Stimulated activated CD4-positive, alpha-beta T cell treated with anti-CD3 and anti-CD28 coated beads, Interleukin-4, amount 100 ng/mL, for 48 hours (primary cell): Measurements from ENCODE around the gene SURF4.

ENCODE experiments used
- DNase-seq, 2 donors: peaks; one replicate each; pipeline ENCODE4 v3.0.0-alpha.2; 2020; ENCODE audit warnings: low read depth in 2 of 2

The SURF4 gene

DNA sequence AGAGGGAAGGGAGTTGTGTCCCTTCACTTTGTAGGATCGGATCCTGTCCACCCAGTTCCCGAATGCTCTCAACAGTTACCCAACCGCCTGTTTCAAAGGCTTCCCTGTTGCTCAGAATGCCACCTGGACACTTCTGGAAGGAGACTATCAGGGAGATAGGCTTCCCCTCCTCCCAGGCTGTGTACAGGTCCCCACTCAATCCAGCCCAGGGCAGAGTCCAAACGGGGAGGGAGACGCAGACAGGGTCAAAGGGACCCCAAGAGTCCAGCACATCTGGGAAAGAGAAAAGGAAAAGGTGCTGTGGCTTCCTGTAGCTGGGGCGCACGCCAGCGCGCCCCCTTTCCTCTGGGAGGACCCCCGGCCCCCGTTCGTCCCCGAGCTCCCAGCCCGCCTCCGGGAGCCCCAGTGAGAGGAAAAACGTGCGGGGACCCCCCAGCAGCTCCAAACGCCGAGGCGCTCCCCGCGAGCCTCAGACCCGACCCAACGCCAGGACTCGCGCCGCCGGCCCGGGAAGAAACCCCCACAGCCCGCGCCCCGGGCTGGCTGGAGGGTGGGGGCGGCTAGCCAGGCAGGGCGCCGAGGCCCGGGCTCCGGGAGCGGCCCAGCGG lies 640 bp downstream of the SURF4 start:
- DNase-seq, result no peak

DNA sequence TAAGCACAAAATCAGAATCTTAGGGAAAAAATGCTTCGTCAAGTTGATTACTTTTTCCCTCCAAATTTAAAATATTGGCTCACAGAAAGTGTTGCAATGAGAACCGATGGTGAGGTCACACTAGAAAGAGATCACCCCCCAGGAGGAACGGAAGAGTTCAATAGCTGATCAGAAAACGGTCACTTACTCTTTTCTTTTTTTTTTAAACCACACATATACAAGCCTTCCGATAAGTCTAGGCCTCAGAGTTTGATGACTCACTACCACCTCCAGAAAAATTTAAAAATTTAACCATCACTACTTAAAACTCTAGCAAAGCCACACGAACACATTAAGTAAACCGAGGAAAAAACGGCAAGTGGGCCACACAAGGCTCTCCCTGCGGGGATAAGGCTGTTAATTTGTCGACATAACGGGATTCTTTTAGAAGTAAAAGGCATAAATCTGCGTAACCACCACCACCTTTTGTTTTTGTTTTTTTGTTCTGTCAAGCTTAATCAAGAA lies 1.2 kb downstream of the SURF4 start:
- no peak for DNase-seq

DNA sequence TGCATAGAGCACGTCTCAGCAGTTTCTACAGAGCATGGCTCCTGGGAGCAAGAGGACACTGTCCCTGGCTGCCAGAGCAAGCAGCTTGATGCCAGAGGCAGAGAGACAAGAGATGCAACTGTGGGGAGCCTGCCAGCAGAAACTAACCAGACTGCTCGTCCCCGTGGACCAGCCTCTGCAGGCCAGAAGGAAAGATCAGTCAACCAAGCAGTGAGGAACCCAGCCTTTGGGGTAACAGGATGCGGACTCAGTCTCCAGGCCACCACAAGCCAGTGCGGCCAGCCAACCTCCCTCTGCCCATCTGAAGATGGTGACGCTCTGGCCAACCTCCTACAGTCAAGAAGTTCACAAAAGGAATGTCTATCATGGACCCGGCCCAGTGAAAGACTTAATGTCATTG lies 3.7 kb downstream of the SURF4 start:
- no peak for DNase-seq

DNA sequence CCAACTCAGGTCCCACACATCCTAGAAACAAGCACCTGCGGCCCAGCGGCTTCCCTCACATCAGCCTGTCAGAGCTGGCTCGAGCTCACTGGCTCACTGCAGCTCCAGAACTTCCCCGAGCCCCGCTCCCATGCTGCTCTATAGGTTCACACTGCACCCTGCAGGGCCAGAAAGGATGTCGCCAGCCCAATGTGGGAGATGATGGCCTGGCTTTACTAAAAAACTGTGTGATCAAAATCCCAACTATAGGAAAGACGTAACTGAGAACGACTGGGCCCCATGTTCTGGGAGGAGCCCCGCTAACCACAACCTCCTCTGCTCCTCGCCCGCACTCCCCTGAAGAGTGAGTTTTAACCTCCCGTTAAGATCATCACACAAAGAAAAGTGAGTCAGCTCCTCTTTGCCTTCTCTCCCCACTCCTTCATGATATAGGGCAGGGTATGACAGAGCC lies 4.6 kb downstream of the SURF4 start:
- DNase-seq, result peak; percentile 56 to 76

DNA sequence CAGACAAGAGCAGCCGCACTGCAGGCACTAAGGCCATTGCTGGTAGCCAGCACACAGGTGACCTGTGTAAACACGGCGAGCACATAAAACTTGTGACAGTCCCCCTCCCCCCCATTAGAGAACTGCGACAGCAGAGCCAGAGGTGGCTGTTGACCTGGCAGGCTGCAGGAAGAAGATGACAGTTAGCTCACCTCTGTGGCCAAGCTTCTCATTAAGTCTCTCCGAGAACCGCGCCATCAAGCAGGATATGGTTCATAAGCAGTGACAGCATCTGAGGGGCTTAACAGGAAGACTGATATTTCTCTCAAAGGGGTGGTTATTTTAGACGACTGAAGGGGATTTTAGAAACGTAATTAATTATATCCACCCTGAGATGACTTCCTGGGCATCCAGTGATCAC lies 5.2 kb downstream of the SURF4 start:
- no peak for DNase-seq

DNA sequence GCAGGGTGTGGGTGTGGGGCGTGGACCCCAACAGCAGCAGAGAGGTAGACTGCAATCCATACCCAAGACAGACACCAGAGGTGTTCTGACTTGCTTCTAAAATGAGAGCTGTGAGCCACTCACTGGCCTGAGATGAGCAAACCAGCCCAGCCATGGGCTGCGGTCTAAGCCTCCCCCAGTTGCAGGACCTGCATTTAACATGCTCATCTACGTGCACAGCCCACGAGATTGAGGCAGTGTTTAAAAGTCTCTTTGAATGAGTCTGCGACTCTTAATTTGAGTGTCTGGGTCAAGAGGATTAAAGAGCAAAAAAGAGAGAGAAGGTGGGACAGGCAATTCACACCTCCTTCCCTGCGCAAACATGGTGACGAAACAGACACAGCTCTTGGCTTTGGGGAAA lies 5.9 kb downstream of the SURF4 start:
- DNase-seq, result no peak

DNA sequence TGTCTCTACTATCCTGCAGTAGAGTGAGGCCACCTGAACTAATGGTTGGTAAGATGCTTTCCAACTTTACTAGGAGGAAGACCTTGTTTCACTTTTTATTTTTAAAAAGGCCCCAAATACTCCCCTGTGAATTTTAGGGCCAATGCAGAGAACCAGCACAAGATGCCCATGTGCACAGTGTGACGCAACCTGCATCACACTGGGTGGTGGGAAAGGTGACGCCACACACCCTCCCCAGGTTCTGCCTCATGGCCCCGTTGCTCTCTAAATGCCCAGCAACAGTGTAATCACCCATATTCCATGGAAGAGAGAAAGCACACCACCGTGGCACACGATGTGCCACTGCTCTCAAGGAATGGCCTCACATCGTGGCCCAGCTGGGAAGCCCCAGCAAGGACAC lies 6.4 kb downstream of the SURF4 start:
- no peak for DNase-seq

DNA sequence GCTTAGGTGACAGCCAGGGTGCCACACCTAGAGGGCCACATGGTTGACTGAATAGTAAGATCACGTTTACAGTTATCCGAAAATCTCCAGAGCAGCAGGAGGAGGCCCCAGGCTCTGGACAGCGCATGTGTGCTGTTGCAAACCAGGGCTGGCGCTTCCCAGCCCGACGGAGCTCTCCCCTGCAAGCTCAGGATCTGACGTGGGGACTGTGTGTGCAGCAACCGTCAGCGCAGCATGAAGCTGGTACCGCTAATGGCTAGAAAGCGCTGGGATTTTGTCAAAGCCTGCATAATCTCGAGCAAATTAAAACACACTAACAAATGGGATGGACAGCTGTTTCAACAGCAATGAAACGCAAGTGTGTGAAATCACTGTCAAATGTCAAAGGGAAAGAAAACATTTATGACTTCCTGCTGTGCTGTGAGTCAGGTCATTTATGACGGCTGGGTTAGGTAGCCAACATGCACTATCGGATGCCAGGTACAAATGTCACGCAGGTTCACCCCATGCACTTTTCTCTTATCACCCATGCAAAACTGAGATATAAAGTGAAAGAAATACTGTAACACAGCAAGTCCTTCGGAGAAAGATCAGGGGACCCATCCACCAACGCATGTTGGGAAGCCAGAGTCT lies 7.5 kb downstream of the SURF4 start:
- DNase-seq, result no peak

DNA sequence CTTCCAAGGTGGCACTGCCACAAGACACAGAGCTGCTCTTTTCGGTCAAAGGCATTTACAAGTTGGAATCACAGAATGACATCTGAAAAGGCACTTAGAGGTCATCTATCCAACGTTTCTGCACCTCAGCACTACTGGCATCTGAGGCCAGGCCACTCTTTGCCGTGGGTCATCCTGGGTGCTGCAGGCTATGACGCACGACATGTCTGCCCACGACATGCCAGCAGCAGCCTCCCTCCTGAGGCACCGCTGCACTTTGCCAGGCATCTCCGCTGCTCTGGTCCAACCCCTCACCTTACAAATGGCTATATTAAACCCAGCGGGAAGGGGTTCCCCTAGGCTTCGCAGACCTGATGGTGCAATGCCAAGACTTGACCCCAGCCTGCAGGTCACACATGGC lies 8.1 kb downstream of the SURF4 start:
- DNase-seq, result no peak

DNA sequence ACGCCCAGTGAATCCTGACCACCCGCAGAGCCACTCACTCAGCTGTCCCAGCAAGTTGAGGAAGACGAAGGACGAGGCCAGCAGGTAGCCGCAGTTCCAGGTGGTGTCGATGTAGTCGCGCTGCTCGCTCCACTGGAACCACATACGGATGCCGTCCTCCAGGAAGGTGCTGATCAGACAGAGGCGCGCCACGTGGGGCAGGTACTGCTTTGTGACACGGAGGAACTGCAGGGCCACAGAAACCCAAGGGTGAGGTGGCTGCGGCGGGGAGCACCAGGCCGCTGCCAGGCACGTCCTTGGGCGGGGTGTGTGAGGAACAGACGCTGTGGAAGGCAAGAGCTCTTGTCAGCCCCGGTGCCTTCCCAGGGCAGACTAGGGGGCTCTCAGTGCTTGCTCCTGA lies 8.6 kb downstream of the SURF4 start:
- DNase-seq, result no peak

DNA sequence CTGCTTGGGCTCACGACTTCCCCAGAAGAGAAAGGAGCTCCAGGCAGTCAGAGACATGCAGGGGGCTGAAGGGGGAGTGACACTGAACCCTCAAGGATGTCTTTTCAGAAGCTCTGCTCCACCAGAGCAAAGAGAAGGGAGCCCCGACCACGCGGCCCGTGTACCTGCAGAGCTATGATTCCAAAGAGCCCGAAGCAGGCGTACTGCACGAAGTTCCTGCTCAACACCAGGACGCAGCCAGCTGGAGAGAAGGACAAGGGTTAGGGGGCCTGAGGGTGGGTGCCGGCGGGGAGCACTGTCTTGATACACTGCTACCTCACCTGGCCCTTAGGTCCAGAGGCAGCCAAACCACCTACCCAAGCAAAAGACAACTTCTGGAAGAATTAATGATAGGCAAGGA lies 9.4 kb downstream of the SURF4 start:
- no peak for DNase-seq

DNA sequence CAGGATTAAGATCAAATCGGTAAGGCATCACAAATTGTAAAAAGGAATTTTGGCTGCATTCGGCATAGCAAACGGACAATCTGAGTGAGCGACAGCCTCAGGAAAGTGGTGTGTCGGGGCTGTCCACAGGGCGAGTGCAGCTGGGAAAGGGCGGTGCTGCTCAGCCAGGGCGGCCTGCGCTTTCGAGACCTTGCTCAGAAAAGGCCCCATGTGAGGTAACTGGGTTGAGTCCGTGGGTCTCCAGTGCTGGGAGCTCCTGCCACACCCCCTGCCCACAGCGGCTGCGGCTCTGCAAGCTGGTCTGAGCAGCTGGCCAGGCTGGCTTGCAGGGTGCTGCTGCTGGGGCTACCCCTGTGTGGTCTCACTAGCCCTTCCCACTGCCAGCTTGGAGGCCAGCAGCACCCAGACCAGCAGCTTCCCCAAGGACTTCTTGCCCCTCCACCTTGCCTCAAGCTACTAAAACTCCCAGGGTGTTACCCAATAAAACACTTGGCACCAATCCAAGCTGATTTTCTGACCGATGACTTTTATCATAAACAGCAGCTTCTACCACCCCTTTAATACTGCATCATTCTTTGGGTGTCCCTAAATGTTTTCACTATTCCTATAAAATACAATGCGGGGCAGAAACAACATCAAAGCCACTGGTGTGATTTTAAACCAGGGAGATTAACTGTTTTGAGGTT lies 13.4 kb downstream of the SURF4 start:
- DNase-seq, result no peak

DNA sequence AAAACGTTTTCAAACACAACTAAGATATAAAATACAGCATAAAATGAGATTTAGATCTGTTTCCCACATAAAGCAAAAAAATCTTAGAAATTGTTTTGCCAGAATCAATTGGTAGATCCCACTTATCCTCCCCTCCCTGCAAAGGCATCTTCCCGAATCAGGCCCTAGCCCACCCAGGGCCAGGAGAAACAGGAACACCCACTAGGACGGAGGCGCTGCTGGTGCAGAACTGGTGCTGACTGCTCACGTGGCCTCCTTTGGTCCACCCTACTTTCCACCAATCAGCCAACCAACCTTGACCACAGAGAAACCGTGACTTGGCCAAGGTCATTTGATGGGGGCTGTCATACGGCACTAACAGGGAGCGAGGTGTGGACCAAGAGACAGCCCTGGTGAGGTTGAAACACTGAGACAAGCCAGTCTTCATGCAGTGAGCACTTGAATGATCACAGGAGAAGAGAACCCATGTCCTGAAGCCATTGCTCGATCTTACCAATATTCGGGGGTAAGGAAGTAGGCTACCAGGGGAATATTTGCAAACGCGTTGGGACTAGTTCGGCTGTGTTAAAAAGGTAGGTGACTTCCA lies 14.3 kb downstream of the SURF4 start:
- DNase-seq, result no peak

DNA sequence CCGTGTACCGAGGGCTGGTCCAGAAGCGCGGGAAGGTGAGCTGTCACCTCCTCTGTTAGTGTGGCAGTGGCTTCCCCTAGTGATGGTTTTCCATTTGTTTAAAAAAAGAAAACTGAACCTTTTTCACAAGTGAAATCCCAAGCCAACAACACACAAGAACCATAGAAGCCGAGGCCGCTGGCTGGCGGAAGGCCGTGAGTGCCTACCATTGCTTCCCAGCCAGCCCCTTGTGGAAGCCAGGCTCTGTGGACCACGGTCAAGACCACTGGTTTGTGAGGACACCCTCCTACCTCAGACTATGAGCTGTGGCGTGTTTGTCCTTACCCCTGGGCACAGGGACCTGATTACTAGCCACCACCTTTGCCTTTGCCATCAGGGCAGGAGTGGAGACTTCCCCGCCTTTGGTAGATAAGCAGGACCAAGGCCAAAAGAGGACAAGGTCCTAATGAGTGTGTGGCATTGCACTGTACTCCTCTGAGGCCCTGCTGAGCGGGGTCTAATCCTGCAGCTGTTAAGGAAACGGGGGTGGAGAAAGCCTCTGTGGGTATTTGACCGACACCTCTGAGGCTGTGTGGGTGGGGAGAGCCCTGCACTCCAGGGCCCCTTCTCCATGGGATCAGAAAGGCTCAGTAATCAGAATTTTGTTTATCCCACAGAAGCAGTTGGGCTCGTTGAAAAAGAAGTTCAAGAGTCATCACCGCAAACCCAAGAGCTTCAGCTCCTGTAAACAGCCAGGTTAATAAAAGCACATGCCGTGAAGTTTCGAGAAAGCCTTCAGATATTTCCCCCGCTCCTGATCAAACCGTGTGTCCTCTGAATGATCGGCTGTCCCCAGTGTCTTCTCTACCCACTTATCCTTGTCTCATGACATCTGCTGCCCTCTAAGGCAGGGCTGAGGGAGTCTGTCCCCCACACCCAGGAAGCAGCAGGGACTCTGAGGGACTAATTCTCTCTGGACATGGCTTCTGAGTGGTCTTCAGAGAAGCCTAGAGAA lies 15.2 kb downstream of the SURF4 start:
- DNase-seq, result no peak

DNA sequence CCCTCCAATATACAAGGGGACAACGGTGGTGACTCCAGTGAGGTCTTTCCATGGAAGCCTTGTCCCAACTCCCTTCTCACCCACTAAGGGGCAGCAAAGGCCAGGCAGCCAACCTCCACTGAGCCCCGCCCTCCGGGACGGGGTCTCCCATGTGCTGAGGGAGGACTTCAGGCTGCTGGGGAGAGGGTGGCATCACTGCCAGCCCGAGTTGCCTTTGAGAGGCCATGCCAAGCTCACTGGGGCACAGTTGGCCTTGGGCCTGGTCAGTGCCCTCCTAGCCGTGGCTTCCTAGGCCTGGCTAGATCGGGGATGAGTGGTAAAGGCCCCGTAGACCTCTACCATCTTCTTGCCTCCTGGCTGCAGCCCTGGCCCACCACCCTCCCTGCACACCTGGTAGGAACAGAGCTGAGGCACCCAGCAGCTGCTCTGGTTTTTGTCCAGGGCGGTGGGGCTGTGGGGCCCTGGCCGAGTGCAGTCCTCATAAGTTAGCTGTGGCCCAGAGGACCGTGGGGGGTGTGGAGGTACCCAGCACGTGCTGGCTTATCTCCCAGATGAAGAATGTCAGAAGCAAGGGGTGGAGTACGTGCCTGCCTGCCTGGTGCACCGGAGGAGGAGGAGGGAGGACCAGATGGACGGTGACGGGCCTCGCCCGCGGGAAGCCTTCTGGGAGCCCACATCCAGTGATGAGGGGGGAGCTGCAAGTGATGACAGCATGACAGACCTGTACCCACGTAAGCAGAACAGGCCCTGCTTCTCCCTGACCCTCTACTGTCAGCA lies 16.3 kb downstream of the SURF4 start:
- no peak for DNase-seq

DNA sequence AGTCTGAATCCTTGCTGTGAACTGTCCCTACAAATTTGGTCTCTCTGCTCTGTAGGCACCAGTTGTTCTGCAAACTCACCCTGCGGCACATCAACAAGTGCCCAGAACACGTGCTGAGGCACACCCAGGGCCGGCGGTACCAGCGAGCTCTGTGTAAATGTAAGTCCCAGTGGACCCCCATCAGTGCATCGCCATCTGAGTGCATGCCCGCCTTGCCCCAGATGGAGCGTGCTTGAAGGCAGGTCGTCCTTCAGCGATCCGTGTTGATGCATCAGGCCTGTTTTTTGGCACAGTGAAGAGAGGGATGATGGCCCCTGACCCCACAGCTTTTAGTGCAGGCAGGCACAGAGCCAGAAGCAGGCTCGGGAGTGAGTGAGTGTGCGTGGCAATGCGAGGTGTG lies 18.2 kb downstream of the SURF4 start:
- DNase-seq, result no peak

DNA sequence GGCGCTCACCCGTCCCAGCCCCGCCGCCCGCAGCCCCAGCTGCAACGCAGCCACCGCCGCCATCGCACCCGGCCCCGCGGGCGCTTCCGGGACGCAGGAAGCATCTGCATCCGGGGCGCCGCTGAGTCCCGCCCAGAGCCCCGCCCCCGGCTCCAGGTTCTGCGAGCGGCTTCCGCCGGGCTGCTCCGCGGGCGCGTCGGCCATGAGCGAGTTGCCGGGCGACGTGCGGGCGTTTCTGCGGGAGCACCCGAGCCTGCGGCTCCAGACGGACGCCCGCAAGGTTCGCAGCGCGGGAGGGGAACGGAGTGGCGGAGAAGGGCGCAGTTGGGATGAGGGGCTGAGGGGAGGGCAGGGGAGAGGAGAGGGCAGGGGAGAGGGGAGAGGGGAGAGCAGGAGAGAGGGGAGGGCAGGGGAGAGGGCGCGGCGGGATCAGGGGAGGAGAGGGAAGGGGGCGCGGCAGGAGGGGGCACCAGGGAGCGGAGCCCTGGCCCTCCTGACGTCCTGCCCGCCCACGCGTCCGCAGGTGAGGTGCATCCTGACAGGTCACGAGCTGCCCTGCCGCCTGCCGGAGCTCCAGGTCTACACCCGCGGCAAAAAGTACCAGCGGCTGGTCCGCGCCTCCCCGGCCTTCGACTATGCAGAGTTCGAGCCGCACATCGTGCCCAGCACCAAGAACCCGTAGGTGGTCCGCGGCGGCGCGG lies 19.3 kb downstream of the SURF4 start, which contains the start of the genes SURF1 and SURF2:
Gene SURF1, minus strand, starts transcription at position 97 of the 701 bp plus-strand sequence. Its CDS starts 34 bp downstream, at position 63.
Gene SURF2, plus strand, starts transcription at position 160 of the 701 bp plus-strand sequence. Its CDS starts 43 bp downstream, at position 203.
- DNase-seq, result peak; percentile 90 to 91

DNA sequence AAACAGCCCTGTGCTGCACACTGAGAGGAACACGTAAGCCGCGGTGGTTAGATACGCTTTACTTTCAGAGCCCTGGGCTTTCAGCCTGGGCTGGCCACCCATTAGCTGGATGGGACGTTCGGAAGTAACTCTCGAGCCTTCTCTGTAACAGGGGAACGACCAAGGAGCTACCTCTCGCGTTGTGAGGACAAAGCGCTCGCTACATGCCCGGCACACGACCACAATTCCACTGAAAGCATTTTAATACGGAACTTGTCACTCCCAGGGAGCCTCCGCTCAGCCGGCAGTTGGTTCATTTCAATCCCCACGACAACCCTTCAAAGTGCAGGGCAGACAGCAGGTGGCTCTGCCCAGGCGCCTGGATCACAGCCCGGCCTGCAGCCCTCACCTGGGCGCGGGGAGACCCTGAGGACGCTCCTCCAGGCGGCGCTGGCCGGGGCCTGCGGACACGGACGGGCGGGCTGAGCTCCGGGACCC lies 19.9 kb downstream of the SURF4 start:
- no peak for DNase-seq

DNA sequence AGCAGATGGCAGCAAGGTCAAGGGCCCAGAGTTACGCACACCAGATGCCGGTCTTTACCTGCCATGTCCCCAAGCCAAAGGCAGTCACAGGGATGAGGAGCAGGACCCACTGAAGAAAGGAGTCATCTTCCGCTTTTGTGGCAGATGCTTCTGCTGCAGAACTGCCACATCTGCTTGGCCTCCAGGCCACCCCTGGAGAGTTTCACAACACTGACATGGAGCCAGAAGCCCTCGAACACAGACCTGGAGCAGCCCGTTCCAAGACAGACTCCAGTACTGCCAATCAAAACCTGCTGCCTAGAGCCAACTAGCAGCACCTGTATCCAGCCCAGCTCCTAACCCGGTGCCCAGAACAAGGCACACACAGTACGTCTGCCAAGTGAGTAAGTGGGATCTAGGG lies 21.1 kb downstream of the SURF4 start:
- no peak for DNase-seq

DNA sequence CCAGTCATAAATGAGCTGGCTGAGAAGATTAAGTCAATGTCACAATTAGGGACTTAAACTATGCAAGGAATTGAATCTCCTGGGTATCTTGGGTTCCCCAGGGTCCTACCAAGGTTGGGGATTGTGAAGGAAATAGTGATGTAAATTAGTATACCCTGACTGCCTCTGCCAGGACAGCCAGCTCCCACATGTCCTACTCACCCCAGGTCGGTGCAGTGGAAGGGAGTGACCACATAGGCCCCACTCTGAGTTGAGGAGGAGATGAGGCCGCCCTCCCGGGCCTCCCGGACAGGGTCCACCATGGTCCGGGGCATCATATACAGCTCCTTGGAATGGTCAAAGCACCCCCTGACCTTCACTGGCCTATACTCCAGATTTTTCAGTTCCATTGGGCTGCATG lies 22.3 kb downstream of the SURF4 start:
- DNase-seq, result no peak
